HG03442 (cell line): ENCODE measurements around the gene BASP1.

Experiments used
- ATAC-seq: cut with Tn5 transposase; IDR thresholded peaks from one replicate; pipeline ENCODE4 v1.9.1; 2021; ENCODE audit warnings: mild to moderate bottlenecking, moderate library complexity; ENCODE audit not compliant: unreplicated experiment

Gene BASP1

DNA sequence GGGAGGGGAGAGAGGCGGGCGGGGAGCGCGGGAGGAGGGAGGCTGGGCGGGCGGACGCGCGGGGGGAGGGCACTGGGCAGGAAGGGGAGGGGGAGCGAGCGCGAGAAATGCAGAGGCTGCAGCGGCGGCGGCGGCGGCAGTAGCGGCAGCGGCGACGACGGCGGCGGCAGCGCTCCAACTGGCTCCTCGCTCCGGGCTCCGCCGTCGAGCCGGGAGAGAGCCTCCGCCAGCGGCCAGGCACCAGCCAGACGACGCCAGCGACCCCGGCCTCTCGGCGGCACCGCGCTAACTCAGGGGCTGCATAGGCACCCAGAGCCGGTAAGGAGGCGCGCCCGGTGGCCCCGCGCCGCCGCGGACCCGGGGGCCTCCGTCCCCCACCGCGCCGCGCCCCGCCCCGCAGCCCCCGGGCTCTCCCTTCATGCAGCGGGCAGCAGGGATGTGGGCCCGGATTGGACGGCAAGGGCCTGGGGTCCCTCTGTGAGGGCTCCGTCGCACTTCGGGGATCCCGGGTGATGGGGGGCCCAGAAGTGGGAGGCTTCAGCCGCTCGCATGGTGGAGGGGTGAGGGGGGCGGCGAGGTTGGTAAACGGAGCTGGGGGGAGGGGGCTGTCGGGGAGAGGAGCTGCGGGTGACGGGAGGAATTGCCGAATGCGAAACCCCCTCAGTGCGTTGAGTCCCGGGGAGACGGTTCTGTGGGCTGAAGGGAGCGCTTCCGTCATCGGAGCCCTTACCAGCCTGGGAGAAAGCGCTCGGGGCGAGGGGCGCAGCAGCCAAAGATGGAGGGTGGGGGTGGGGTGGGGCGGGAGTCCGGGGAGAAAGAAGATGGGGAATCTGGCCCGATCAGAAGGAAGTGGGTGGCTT, at the start of gene BASP1:
BASP1 (plus strand) TSS at position 139 of the 860 bp plus-strand sequence. CDS start 57,586 bp downstream, outside the sequence.
- ATAC-seq, result peak; percentile 30

DNA sequence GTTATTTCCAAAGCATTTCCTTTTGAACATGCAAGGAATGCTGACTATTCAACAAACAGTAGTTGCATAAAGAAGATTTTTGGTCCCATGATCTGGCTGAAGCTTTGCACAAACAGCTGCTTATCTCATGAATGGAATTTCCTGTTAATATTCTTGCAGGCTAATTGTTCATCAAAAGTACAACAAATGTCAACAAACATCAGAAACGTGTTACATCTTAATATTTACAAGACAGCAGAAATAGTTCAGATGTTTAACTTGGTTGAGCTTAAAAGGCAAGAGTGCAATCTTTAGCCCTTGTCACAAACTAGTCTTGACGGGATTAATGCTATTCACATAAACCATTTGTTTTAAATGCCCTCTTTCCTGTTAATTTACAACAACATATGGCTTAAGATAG, 47.9 kb upstream of the BASP1 start:
- no peak for ATAC-seq

GRCh38 chr5:17172791-17173190, 44.6 kb upstream of the BASP1 start:
- no peak for ATAC-seq

DNA sequence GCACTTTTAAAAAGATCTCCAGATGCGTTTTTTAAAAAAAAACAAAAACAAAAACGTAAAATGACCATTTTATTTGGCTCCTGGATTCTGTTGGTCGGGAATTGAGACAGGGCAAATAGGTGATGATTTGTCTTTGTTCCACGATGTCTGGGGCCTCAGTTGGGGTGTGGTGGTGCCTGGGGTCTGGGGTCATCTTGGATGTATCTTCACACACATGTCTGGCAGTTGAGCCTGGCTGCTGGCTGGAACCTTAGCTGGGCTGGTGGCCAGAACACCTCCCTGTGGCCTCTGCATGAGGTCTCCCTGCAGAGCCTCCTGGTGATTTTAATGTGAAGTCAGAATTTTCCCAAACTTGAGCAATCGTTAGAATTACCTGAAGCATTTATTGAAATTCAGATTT, 42.5 kb upstream of the BASP1 start:
- no peak for ATAC-seq

- ATAC-seq, result no peak
Measured at GRCh38 chr5:17177501-17178372, 39.7 kb upstream of the BASP1 start.

DNA sequence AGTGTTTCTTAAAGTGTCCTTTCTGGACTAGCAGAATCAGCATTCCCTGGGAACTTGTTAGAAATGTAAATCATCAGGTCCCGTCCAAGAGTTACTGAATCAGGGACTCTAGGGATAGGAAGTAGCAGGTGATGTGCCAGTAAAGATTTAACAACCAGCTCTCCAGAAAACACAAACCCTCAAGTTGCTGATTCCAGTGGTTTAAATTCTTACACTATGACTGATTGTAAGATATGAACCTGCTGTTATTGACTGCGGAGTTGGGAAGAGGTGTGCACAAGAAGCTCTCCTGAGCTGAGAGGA, 39.1 kb upstream of the BASP1 start:
- ATAC-seq, result no peak

- ATAC-seq, result no peak
Measured at GRCh38 chr5:17180330-17180843, 37.0 kb upstream of the BASP1 start.

DNA sequence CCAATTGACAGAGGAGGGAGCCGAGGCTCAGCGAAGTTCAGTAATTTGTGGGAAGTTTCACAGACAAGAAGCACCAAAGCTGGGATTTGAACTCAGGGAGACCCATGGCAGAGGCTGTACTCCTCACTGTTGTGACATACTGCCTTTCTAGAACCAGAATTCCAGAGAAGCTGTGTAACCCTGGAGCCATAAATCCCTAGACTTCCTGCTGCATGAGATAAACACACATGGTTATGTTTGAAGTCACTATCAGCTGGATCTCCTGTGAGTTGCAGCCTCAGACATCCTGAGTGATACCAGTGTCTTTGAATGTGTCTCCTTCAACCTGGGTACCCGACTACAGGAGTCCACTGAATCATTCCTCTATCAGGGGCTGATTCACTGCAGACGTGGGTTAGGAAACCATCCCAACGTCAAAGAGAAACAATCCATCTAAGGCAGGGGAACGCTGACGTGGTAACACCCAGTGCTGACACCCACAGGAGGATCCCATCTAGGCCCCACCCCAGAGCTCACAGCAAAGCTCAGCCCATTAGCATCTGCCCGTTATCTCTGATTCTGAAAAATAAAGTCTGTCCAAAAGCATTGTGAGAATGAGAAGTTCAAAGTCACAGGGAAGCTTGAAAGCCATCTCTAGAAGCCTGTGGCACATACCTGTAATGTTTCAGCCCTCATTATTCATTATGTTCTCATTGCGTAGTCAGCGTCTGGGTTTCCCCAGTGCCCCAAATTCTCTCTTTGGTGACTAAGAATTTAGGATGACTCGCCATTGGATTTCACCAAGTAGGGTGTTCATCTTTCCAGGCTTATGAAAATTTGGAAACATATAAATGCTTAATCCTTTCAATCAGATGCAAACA, 36.3 kb upstream of the BASP1 start:
- ATAC-seq, result no peak

DNA sequence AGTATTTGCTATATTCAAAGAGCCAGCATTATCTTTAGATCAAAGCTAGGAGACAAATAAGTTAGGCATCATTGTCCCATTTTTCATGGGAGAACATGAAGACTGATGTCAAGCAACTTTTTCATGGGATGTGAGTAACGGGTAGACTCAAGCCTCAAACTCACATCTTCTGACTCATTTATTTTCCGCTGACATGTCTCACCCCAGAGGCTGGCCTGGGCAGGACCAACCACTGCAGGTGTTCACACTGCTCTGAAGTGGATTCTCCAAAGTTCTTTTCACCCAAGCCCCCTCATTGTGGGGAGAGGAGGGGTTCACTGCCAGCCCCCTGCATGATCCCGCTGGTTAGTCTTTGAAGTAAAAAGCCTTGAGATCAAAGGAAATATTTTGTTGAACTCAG, 34.9 kb upstream of the BASP1 start:
- no peak for ATAC-seq

GRCh38 chr5:17182981-17183380, 34.5 kb upstream of the BASP1 start:
- no peak for ATAC-seq

GRCh38 chr5:17183831-17184230, 33.6 kb upstream of the BASP1 start:
- no peak for ATAC-seq

DNA sequence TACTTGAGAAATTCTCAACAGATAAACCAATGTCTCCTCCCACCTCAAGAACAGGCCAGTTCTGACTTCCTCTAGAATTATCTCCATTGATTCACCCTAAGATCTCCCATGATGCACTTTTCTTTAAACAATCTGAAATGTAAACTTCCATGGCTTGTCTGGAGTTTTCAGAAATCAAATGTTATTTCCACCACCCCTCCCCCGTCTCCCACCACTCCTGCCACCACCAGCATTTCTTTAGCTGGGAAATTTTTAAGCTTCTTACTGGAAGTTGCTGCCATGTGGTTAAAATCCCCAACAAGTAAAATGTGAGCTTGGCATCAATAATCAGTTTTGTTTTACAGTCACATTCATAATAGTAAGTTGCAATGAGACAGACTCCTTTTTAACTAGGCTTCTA, 32.8 kb upstream of the BASP1 start:
- no peak for ATAC-seq

- no peak for ATAC-seq
Measured at GRCh38 chr5:17185349-17185748, 32.1 kb upstream of the BASP1 start.

- no peak for ATAC-seq
Measured at GRCh38 chr5:17185773-17186172, 31.7 kb upstream of the BASP1 start.

DNA sequence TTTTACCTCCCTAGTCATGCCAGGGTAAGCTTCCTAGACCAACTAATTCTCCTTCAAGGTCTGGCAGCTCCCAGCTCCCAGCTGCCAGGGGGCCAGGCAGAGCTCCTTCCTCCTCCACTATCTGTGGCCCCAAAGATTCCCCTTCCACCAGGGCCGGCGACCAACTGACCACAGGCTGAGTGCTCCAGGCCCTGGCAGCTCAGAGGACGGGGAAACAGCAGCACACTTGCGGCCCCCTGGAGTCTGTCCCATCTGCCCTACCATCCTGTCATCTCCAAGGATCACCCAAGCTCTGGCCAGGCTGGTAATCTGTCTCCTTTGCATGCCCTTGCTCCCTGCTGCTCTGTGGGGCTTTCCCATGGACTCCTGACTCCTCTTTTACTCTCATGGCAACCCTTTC, 31.2 kb upstream of the BASP1 start:
- ATAC-seq, result no peak

DNA sequence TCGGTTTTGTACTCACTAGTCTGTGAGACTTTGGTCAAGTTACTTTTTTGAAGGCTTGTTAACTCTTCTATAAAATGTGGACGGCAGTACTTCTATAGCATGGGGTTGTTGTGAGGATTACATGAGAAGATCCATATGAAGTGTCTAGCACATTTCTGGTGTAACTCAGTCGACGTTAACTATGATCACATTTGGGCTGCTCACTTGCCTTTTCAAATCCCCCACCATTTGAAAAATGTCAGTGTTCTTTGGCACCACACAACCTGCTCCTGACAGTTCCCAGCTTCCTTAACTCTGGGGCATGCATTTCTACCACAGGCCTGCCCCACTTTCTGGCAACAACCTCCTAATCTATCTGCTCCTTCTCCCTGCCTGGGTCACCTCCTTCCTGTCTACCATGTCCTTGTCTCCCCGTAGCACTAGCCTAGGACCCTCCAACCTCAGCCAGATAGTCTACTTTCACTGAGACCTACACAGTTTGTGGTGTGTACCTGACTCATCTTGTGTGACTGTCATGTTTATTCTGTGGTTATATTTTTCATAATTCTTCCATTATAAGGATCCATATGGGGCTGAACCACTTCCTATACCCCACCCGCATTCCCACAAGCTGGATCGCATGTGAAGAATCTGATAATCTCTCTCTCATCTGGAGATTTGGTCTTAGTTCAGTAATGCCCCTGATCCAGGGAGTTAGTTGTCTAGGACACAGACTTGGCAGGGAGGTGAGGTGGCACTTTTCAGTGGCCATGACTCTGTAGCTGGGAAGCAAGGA, 30.2 kb upstream of the BASP1 start:
- no peak for ATAC-seq

DNA sequence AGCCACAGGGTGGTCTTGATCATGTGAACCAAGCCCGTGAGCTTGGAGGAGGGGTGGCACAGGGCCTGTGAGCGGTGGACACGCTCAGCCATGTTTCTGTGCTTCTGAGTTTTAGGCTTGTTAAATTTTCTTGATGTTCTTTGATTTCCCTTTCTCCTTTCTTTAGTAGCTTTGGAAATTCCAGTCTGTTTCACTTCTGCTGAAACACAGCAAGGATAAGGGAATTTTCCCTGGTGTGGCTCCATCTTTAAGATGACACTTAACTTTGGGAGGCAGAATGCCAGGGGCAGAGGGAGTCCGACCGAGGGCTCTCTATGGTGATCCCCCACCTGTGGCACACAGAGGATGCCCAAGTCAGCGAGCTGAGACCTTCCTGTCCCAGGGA, 29.7 kb upstream of the BASP1 start:
- no peak for ATAC-seq

- peak; percentile 81 for ATAC-seq
Measured at GRCh38 chr5:17189381-17190036, 27.9 kb upstream of the BASP1 start.

DNA sequence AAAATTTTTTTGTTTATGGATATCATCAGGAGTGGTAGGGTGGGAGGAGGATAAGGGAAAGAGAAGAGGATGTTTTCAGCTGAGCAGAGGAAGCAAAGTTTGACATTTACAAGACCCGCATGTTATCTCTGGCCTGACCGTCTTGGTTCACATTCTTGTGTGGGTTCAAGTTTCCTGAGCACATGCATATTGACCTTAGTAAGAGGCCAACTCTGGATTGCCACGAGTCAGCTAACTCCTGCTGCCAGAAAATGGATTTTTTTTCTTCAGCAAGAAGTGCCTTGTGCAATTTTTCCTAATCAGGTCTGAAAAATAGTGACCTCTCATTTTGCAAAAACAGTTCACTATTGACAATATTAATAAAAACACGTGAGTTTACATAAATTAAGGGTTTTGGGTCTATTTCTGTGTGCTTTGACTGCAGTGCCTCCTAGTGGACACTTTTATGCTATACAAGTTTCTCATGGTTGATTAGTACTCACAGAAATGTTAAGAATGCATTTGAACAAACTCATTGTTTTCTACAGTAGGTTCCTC, 27.1 kb upstream of the BASP1 start:
- ATAC-seq, result peak; percentile 49
